ENCODE data around the gene FURIN.

Gene FURIN

GRCh38 chr15:90862964-90863778 is 5.2 kb upstream of the FURIN start:
- ChIA-PET CTCF (interaction anchor here (1.2 to 1.9 kb wide), 3 partner anchors 11 to 36 kb away, joined by 3 to 4 read pairs (median 3); no protein-coding TSS in a partner anchor), POLR2A (no interaction called here)
- no peak for TF ChIP-seq CTCF (IDR thresholded peaks at IDR 0.05; ENCODE audit: control extremely low read depth, extremely low read depth, low read depth, missing control alignments)
- DNase-seq (ENCODE audit: extremely low spot score), result no peak

GRCh38 chr15:90863987-90864386 is 4.4 kb upstream of the FURIN start:
- POLR2A ChIA-PET, result no interaction called here
- no peak for TF ChIP-seq CTCF (IDR thresholded peaks at IDR 0.05; ENCODE audit: control extremely low read depth, extremely low read depth, low read depth, missing control alignments)
- CTCF ChIA-PET, result interaction anchor here (1.2 to 1.9 kb wide), 3 partner anchors 12 to 37 kb away, joined by 3 to 4 read pairs (median 3); no protein-coding TSS in a partner anchor
- DNase-seq (ENCODE audit: extremely low spot score), result no peak

GRCh38 chr15:90864507-90864906 is 3.9 kb upstream of the FURIN start:
- DNase-seq (ENCODE audit: extremely low spot score), result no peak
- POLR2A ChIA-PET, result no interaction called here
- CTCF ChIA-PET, result interaction anchor here (1.2 kb wide), 1 partner anchor 38 kb away, joined by 3 read pairs; no protein-coding TSS in a partner anchor
- TF ChIP-seq CTCF (IDR thresholded peaks at IDR 0.05; ENCODE audit: control extremely low read depth, extremely low read depth, low read depth, missing control alignments), result no peak

- no peak for TF ChIP-seq CTCF (IDR thresholded peaks at IDR 0.05; ENCODE audit: control extremely low read depth, extremely low read depth, low read depth, missing control alignments)
- ChIA-PET CTCF (no interaction called here), POLR2A (no interaction called here)
- no peak for DNase-seq (ENCODE audit: extremely low spot score)
Observed at GRCh38 chr15:90865702-90866101, 2.7 kb upstream of the FURIN start.

GRCh38 chr15:90866161-90866715 is 2.1 kb upstream of the FURIN start:
- CTCF ChIA-PET, result no interaction called here
- TF ChIP-seq CTCF (IDR thresholded peaks at IDR 0.05; ENCODE audit: control extremely low read depth, extremely low read depth, low read depth, missing control alignments), result no peak
- DNase-seq (ENCODE audit: extremely low spot score), result no peak
- POLR2A ChIA-PET, result no interaction called here

- CTCF ChIA-PET, result interaction anchor here (1.7 to 2.2 kb wide), 2 partner anchors 19 to 219 kb away, joined by 4 to 11 read pairs; no protein-coding TSS in a partner anchor
- POLR2A ChIA-PET, result no interaction called here
- DNase-seq (ENCODE audit: extremely low spot score), result no peak
- no peak for TF ChIP-seq CTCF (IDR thresholded peaks at IDR 0.05; ENCODE audit: control extremely low read depth, extremely low read depth, low read depth, missing control alignments)
Observed at GRCh38 chr15:90866800-90867199, 1.6 kb upstream of the FURIN start.

Data from GM10248 (cell line).